ENCODE measurements around the gene KRTAP5-9. TPM values are rescaled to one million over a fixed set of nuclear protein-coding genes. Genes with fewer than 3 reads are reported as not detected.

KRTAP5-9 gene
- total RNA-seq, 6 experiments from 2014 or later: 0.17 to 0.38 TPM; not detected in 4

- intact Hi-C loops (cut with DNase I): no loop called here
- ATAC-seq (no peak), DNase-seq (peak in 1 of 3 donors; percentile 46)
- no peaks in the 10 kb centered on the region for H3K9me3 ChIP-seq
- TF ChIP-seq CTCF (IDR thresholded peaks at IDR 0.05) (no peak), POLR2A (IDR thresholded peaks at IDR 0.05) (no peak)
- H3K4me1 ChIP-seq: peaks cover 0 to 12% (median 5%) of the 10 kb centered on the region in 4 donors
- H3K4me3 ChIP-seq: no peak overlapping the region
- H3K27ac ChIP-seq: no peak overlapping the region
- 78% methylated on average over 7 of the region's 30 CpGs for WGBS (ENCODE audit: insufficient coverage, low coverage, low lambda C conversion rate, missing lambda C conversion rate)
- H3K27me3 ChIP-seq: no peaks in the 10 kb centered on the region
- H3K36me3 ChIP-seq: peaks cover 0 to 33% (median 7%) of the 10 kb centered on the region in 4 donors
Observed at GRCh38 chr11:71501071-71501985, 46.9 kb upstream of the KRTAP5-9 start.

GRCh38 chr11:71502026-71502425 lies 46.2 kb upstream of the KRTAP5-9 start:
- intact Hi-C loops (cut with DNase I): no loop called here
- DNase-seq (peak in 1 of 3 donors; percentile 35), ATAC-seq (no peak)
- H3K27me3 ChIP-seq: no peaks in the 10 kb centered on the region
- no peak overlapping the region for H3K4me3 ChIP-seq
- H3K27ac ChIP-seq: no peak overlapping the region
- H3K9me3 ChIP-seq: no peaks in the 10 kb centered on the region
- TF ChIP-seq POLR2A (IDR thresholded peaks at IDR 0.05) (no peak), CTCF (IDR thresholded peaks at IDR 0.05) (no peak)
- H3K4me1 ChIP-seq: peaks cover 0 to 12% (median 5%) of the 10 kb centered on the region in 4 donors
- H3K36me3 ChIP-seq: peaks cover 0 to 32% (median 4%) of the 10 kb centered on the region in 4 donors
- 89% methylated on average over 6 of the region's 10 CpGs for WGBS (ENCODE audit: insufficient coverage, low coverage, low lambda C conversion rate, missing lambda C conversion rate)

GRCh38 chr11:71502871-71503435 lies 45.3 kb upstream of the KRTAP5-9 start:
- peak in 2 of 3 donors; percentile 26 to 40 for DNase-seq

GRCh38 chr11:71504531-71504930 lies 43.7 kb upstream of the KRTAP5-9 start:
- 73% methylated on average over 7 of the region's 10 CpGs for WGBS (ENCODE audit: insufficient coverage, low coverage, low lambda C conversion rate, missing lambda C conversion rate)
- Histone ChIP-seq H3K27me3 (no peaks in the 10 kb centered on the region), H3K9me3 (no peaks in the 10 kb centered on the region), H3K4me1 (peaks cover 0 to 12% (median 5%) of the 10 kb centered on the region in 4 donors), H3K36me3 (peaks cover 0 to 7% (median 0%) of the 10 kb centered on the region in 4 donors), H3K4me3 (no peak overlapping the region), H3K27ac (no peak overlapping the region)
- TF ChIP-seq POLR2A (IDR thresholded peaks at IDR 0.05) (no peak), CTCF (IDR thresholded peaks at IDR 0.05) (no peak)
- DNase-seq (peak in 1 of 3 donors; percentile 30), ATAC-seq (no peak)
- intact Hi-C loops (cut with DNase I): no loop called here

More at GRCh38 chr11:71502871-71503435, 45.3 kb upstream of the KRTAP5-9 start:
- no peak for TF ChIP-seq CTCF (IDR thresholded peaks at IDR 0.05)
- intact Hi-C loops (cut with DNase I): no loop called here
- Histone ChIP-seq H3K4me1 (peaks cover 0 to 12% (median 5%) of the 10 kb centered on the region in 4 donors), H3K9me3 (no peaks in the 10 kb centered on the region), H3K36me3 (peaks cover 0 to 23% (median 4%) of the 10 kb centered on the region in 4 donors), H3K27ac (no peak overlapping the region), H3K27me3 (no peaks in the 10 kb centered on the region), H3K4me3 (no peak overlapping the region)
- WGBS (ENCODE audit: insufficient coverage, low coverage, low lambda C conversion rate, missing lambda C conversion rate): no CpG with 5 or more reads among the region's 15 CpGs
- no peak for ATAC-seq

Data from right lobe of liver (tissue), 6 donors.